GM06990 (cell line): ENCODE measurements around the gene CXXC5.

Source experiments
- DNase-seq: peaks from one replicate; pipeline ENCODE4 v3.0.0-alpha.2; 2011; ENCODE audit not compliant: insufficient read length; ENCODE audit errors: extremely low read depth
- H3K27me3 ChIP-seq: replicated peaks from 2 replicates; pipeline ENCODE4 v1.6.0; 2011; ENCODE audit warnings: low read length; ENCODE audit not compliant: control insufficient read depth, insufficient read depth
- H3K36me3 ChIP-seq: 2 replicates; pipeline ENCODE4 v1.5.1; 2011; ENCODE audit warnings: low read length; ENCODE audit not compliant: control insufficient read depth, insufficient read depth
- H3K4me3 ChIP-seq: replicated peaks from 2 replicates; pipeline ENCODE4 v1.5.1; 2011; ENCODE audit warnings: low read depth, mild to moderate bottlenecking, control low read depth, low read length
- TF ChIP-seq, protein P1 (sequence below): IDR thresholded peaks from 2 replicates; pipeline ENCODE4 v1.5.1; 2011; ENCODE audit warnings: low read length, control low read depth, mild to moderate bottlenecking, inconsistent platforms; ENCODE audit not compliant: insufficient read depth, poor library complexity, severe bottlenecking

Gene CXXC5

DNA sequence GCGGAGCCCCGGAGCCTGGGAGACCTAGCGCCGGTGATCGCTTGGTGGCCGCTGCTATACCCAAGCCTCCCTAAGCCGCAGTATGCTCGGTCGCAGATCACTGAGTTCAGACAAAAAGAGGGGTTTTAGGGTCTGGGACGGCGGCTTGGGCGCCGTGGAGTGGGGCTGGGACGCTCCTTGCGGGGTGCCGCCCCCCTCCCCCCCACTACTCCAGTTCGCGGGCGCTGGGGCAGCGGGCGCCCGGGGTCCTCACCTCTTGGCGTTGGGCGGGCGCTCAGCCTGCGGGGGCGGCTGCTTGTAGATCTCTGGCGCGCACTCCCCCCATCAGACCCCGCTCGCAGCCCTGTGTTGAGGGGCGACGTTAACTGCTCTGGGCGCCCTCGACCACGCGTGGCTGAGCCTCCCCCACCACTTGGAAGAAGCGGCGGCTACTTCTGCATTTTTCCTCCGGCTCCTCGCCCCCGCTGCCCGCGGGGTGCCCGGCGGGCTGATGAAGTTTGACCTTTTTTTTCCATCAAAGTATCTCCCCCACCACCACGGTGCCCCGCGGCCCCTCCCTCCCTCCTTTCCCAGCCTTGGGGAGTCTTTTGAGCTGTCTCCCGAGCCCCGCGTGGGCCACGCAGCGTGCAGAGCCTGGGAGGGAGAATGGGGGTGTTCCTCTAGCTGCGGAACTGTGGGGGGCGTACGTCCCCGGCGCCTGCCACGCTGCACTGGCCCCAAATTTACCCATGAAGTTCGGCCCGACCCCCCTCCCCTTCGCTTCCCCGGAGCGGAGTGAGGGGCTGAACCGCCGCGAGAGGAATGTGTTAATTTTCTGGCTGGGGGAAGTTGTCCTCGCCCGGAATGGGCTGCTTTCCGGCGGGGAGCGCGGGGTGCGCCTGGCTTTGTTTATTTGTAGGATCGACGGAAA lies 1.2 kb downstream of the CXXC5 start:
- TF ChIP-seq, protein P1, sequence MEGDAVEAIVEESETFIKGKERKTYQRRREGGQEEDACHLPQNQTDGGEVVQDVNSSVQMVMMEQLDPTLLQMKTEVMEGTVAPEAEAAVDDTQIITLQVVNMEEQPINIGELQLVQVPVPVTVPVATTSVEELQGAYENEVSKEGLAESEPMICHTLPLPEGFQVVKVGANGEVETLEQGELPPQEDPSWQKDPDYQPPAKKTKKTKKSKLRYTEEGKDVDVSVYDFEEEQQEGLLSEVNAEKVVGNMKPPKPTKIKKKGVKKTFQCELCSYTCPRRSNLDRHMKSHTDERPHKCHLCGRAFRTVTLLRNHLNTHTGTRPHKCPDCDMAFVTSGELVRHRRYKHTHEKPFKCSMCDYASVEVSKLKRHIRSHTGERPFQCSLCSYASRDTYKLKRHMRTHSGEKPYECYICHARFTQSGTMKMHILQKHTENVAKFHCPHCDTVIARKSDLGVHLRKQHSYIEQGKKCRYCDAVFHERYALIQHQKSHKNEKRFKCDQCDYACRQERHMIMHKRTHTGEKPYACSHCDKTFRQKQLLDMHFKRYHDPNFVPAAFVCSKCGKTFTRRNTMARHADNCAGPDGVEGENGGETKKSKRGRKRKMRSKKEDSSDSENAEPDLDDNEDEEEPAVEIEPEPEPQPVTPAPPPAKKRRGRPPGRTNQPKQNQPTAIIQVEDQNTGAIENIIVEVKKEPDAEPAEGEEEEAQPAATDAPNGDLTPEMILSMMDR, result peak; percentile 30
- Histone ChIP-seq H3K27me3 (no peaks in the 10 kb centered on the region), H3K36me3 (no peaks in the 10 kb centered on the region), H3K4me3 (peak overlapping the region; percentile 84)
- peak; percentile 69 for DNase-seq

DNA sequence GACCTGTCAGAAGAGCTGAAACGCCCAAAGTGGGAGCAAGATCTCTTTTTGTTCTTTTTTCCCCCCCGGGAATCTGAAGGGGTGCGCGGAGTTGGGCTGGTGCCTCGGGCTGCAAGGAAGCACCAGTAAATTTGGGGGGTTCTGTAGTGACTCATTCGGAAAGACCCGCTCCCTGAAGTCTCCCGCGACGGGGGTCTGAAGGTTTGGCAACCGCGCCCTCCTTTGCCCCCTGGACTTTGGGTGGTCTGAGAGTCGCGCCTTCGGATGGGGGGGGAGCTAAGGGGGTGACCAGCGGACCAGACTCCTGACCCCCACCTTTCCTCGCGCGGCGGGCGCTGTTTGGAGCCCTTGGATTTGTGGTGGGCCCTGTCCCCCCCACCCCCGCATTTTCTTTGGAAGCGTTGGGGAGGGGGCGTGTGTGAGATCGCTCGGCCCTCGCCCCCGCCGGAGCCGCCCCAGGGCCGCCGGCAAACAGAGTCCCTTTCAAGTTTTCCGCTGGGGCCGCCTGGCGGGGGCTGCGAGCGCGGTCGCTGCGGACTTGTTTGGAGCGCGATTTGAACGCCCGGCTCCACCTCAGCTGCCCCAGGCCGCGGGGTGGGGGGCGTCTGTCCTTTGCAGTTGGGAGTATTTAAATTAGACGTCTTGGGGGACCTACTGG lies 2.0 kb downstream of the CXXC5 start:
- peak overlapping the region; percentile 84 for H3K4me3 ChIP-seq
- H3K36me3 ChIP-seq, result no peaks in the 10 kb centered on the region
- no peaks in the 10 kb centered on the region for H3K27me3 ChIP-seq
- peak; percentile 64 for DNase-seq
- TF ChIP-seq, protein P1, result peak; percentile 66

DNA sequence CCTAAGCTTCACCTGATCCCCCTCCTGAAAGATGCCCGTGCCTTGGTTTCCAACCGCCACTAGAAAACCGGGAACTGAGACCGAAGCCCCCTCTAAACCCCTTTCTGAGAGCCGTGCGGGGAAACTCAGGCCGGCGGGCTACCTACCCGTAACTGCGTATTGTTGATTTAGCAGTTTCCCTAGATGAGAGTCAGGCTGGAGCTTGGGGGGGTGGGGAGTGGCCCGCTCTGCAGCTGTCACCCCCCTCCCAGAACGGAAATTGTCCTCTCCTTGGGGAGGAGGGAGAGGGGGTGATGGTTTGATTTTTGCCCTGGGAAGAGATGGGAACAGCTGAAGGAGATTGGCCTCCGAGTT lies 2.5 kb downstream of the CXXC5 start:
- TF ChIP-seq, protein P1, result no peak
- DNase-seq, result no peak
- Histone ChIP-seq H3K27me3 (no peaks in the 10 kb centered on the region), H3K36me3 (no peaks in the 10 kb centered on the region), H3K4me3 (peak overlapping the region; percentile 84)

DNA sequence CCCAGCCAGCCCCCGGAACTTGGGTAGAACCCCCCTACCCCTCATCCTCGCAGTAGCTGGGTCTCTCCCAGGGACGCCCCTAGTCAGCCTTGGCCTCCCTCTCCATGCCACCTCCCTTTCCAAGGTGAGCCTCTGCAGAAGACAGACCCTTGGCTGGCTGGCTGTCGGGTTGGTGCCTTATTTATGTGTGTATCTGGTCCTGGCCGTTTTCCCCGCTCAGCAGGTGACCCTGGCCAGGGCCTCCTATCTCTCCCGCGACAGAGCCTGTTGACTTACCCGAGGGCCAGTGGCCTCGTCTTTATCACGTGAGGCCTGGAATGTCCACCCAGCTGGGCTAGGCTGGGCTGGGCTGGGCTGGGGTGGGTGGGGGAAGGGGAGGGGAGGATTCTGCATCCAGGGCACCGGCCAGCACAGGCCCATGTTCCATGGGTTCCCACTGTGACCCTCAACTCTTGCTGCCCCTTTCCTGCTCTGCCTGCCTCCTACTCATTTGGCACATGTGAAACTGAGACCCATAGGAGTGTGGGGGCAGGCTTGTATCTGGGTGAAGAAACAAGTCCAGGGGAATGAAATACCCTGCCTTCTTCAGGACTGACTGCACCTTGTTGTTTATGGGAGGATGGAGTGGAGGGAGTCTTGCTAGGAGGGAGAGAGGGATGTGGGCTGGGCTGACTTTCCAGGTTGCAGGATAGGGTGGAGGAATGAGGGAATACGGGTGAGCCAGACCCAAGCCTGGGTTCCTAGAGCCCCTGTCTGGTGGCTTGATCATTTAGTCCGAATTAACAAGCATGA lies 3.1 kb downstream of the CXXC5 start:
- no peak for DNase-seq
- TF ChIP-seq, protein P1, result no peak
- H3K36me3 ChIP-seq, result no peaks in the 10 kb centered on the region
- H3K4me3 ChIP-seq, result peak overlapping the region; percentile 84
- no peaks in the 10 kb centered on the region for H3K27me3 ChIP-seq

DNA sequence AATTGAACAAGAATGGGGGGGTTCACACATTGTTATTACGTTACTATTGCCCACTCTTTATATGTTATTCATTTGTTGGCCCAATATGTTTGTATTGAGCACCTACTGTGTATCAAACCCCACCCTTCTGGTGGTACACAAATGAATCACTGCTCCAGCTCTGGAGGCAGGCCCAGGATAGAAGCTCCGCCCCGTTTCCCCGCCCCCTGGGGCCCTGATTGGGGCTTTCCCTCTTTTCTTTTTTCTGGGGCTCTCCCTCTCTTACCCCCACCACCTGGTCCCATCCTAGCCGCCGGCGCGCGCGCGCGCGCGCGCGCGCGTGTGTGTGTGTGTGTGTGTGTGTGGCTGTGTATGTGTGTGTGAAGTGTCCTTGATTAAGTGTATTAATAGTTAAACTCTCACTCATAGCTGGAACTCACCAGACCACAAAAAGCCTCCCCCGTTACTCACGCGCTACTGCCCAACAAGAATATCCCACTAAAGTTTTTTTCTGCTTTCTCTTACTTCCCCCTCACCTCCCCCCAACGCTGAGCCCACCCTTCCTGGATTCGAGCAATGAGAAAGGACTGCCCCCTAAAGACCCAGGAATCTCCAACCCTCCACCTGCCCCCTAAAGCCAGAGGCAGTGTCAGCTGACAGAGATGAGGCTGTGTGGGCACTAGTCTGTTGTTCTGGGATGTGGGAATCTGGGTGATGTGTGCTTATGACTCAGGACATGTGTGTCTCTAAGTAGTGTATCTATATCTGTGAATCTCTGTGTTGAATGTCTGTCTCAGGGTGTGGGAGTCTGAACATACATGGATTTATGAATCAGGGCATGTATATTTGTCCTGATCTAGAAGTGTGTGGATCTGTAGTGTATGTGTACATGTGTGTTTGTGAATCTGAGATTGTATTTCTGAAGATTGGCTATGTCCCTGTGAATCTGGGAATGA lies 4.0 kb downstream of the CXXC5 start:
- H3K36me3 ChIP-seq, result no peaks in the 10 kb centered on the region
- no peaks in the 10 kb centered on the region for H3K27me3 ChIP-seq
- TF ChIP-seq, protein P1, result no peak
- peak overlapping the region; percentile 84 for H3K4me3 ChIP-seq
- peak; percentile 97 for DNase-seq
